GM11168 (cell line): ENCODE measurements around the gene CYB561A3.

Experiments
- in situ Hi-C: fragments of 300-500 bp; cut with MboI; formaldehyde crosslinking; loops from one replicate; pipeline ENCODE4 v1.12.0; 2022; ENCODE audit warnings: low sequenced_read_pairs; ENCODE audit not compliant: unreplicated experiment

Gene CYB561A3

DNA sequence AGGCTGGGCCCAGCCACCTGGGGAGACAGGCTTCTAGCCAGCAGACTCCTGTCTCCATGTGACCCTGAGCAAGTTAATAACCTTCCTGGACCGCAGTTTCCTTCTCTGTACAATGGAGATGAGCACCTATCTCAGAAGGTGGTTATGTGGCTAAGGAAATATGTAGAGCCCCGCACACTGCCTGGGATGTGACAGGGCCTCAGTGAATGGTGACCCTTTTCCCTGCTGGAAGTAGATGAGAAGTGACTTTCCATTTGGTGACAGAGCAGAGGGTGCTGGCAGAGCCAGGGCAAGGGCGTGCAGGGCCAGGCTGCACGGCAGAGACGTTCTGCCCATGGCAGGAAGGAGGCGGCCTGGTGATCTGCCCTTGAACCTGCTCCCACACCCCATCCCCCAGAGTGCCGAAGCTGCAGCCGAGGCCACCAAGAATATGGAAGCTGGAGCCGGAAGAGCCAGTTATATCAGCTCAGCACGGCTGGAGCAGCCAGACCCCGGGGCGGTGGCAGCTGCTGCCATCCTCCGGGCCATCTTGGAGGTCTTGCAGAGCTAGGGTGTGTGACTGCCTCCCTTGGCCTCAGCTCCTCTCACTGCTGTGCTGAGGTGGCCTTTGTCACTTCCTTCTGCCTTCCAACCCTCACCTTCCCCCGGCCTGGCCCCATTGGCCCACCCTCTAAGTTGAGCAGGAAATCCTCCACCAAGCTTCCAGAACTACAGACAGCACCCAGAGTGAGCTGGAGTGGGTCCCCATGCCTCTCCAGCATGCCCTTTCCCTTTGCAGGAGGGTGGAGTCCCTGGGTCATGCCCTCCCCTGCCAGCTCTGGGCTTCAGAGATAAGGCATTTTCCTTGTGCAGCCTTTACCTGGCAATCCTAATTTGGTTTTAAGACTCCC lies 15.5 kb downstream of the CYB561A3 start:
- in situ Hi-C loops, result no loop called here

DNA sequence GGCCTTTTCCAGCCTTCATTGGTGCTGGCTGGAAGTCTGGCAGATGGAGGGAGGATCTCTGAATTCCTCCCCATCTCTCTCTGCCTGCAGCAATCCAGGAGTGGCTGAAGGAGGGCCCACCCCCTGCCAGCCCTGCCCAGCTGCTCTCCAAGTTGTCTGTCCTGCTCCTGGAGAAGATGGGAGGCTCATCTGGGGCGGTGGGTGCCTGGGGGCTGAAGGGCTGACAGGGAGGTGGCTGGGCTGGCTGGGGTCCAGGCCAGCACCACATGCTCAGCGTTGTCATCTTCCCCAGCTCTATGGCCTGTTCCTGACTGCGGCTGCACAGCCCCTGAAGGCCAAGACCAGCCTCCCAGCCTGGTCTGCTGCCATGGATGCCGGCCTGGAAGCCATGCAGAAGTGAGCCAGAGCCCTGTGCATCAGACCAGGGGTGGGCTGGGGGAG lies 16.5 kb downstream of the CYB561A3 start:
- in situ Hi-C loops, result no loop called here

DNA sequence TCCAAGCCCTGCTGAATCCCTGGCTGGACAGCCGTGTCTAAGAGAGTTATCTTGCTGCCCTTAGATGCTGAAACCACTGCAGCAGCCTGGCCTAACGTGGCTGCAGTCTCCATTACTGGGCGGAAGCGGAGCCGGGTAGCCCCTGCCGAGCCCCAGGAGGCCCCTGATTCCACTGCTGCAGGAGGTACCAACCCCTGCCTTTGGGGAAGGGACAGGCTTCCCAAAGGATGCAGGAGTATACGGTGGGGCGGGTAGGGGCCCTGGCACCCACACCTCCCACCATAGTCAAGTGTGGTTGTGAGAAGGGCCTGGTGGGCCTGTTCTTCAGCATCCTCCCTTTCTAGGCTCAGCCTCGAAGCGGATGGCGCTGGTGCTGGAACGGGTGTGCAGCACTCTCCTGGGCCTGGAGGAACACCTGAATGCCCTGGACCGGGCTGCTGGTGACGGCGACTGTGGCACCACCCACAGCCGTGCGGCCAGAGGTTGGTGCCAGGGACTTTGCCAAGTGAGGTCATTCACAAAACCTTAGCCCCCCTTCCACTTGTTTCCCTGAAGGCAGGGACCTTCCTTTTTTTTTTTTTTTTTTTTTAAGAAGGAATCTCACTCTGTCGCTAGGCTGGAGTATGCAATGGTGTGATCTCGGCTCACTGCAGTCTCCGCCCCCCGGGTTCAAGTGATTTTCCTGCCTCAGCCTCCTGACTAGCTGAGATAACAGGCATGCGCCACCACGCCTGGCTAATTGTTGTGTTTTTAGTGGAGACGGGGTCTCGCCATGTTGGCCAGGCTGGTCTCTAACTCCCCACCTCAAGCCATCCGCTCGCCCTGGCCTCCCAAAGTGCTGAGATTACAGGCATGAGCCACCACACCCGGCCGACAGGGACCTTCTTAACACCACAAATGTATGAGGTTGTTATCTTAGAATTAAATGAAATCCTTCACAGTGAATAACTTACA lies 17.6 kb downstream of the CYB561A3 start:
- in situ Hi-C loops, result no loop called here

DNA sequence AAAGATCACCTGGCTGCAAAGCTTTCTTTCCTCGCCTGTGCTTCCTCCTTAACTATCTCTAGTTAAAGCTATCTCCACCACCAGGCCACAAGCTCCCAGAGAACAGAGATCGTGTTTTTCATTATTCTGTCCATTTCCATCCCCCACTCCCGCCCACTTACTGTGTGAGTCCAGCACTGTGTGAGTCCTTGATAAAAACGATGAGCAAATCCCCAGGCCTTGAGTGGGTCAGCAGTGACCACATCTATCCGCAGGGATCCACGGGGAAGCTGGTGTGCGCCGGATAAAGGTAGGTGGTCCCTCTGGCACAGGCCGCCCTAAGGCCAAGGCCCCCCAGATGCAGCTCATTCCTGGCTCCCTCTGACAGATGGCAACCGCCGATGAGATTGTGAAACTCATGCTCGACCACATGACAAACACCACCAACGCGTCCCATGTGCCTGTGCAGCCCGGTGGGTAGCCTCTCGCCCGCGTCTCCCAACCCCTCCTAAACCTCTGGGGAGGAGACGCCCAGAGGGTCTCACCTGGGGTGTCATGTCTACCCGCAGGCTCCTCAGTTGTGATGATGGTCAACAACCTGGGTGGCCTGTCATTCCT lies 19.4 kb downstream of the CYB561A3 start:
- in situ Hi-C loops, result no loop called here

DNA sequence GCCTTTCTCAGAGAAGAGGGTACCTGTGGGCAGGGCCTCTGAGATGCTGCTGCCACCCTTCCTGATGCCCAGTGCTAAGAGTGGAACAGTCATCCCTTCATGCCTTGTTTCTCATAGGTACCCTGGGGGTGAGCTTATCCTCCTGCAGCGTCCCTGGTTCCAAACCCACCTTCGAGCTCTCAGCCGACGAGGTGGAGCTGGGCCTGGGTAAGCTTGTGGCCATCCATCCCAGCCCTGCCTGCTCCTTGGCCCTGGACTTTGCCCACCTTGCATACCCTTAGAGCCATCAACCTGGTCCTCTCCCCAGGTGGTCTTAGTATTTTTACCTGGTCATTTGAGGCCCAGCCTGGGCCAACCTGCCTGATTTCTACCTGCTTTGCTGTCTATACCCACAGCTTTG lies 20.0 kb downstream of the CYB561A3 start:
- in situ Hi-C loops, result no loop called here

DNA sequence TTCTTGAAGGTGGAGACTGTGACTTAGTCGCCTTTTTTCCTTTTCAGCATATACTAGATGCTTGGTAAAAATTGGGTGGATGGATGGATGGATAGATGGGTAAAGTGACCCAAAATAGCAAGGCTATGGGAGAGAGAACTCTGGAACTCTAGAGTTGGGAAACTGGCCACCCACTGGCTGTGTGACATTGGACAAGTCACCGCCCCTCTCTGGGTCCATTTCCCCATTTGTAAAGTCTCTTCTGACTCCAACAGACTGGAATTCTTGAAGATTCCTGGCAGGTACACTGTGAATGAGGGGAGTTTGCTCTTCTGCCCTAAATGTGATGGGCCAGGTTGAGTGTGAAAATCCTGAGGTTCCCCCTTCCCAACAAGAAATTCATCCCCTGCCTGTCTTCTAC lies 20.7 kb downstream of the CYB561A3 start:
- in situ Hi-C loops, result no loop called here

DNA sequence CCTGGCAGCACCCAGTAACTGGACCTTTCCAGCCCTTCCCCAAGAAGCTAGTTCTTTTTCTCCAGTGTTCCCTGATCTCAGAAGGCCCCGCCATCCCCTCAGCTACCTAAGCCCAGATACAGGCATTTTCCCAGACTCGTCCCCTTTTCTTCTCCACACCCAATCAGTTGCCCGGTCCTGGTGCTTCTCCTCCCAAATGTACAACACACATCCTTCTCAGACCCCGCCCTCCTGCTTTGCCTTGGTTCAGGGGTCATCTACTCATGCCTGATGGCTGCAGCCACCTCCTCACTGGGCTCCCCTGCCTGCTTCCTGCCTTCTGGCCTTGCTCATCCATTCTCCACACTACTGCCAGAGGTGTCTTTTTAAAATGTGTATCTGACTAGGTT lies 22.2 kb downstream of the CYB561A3 start:
- in situ Hi-C loops, result loop anchor here (5.0 kb wide), 1 partner anchor 48 kb away; no protein-coding TSS in a partner anchor

DNA sequence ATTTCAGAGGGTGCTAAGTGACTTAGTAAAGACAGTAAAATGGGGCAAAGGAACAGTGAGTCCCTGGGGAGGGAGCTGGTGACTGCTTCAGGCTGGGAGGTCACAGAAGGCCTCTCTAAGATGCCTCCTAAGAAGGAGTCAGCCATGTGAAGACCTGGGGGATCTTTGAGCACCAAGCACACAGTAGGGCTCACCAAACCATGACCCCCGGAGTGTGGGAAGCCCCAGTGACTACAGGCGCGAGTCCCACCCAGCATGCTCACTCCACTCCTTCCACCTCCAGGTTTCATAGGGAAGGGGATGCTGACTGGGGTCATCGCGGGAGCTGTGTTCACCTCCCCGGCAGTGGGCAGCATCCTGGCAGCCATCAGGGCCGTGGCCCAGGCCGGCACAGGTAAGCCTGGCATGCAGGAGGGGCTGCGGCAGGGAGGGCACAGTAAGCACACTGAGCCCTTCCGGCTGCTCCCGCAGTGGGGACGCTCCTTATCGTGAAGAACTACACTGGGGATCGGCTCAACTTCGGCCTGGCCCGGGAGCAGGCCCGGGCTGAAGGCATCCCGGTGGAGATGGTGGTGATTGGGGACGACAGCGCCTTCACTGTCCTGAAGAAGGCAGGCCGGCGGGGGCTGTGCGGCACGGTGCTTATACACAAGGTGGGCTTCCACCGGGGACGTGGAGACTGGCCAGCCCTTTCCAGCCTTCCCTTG lies 22.7 kb downstream of the CYB561A3 start:
- in situ Hi-C loops, result loop anchor here (5.0 kb wide), 1 partner anchor 48 kb away; no protein-coding TSS in a partner anchor

DNA sequence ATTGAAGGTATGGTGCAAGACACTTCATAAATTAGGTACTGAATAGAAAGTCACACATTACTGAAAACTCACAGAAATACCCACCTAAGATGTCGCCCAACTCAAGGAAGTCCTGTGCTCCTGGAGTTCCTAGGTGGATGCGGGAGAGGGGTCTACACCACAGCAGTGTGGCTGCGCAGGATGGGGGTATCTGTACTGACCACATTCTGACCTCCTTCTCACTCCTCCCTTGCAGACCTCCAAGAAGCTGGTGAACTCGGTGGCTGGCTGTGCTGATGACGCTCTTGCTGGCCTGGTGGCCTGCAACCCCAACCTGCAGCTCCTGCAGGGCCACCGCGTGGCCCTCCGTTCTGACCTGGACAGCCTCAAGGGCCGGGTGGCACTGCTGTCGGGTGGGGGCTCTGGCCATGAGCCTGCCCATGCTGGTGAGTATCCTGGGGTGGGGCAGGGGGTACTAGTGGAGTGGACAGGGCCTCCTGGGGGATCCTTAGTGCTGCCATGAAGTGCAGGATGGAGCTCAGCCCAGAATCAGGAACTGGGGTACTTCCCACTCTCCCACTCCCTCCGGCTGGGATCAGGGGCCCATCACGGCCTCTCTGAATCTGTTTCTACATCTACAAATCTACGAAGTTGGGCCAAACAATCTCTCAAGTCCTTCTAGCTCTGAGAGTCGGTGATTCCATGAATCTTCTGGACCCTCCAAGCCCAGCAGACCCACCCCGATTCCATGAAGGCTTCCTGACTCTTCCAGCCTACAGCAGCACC lies 23.8 kb downstream of the CYB561A3 start:
- in situ Hi-C loops, result loop anchor here (5.0 kb wide), 1 partner anchor 49 kb away; no protein-coding TSS in a partner anchor

DNA sequence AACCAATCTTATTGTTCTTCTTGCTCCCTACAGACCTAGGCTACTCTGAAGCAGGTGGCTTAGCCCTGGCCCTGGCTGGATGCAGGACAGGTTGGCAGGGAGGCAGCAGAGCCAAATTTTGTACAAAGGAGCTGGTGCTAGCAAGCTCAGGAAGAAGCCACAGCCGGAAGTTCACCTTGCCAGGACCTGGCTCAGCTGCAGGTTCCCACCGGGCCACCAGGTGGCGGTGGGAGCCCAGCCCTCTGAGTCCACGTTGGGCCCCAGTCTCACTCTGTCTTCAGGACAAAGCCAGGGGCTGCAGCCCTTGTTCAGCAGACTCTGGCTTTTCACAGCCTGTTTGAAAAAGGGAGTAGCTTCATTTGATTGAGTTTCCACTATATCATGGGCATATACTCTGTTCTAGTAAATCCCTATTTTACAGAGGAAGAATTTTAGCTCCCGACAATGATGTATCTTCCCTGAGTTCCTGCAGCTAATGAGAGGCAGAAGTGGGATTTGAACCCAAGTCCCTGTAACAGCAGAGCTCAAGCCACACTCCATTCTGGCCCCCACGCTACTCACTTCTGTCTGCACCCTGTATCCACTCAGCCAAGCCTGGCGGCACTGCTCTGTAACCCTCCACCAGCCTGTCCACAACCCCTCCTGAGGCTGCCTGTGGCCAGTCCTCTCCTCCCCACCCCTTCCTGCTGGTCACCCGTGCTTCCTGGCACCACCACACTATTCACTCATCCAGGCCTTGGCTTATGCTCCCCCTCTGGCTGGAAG lies 25.3 kb downstream of the CYB561A3 start:
- in situ Hi-C loops, result loop anchor here (5.0 kb wide), 1 partner anchor 51 kb away; no protein-coding TSS in a partner anchor

DNA sequence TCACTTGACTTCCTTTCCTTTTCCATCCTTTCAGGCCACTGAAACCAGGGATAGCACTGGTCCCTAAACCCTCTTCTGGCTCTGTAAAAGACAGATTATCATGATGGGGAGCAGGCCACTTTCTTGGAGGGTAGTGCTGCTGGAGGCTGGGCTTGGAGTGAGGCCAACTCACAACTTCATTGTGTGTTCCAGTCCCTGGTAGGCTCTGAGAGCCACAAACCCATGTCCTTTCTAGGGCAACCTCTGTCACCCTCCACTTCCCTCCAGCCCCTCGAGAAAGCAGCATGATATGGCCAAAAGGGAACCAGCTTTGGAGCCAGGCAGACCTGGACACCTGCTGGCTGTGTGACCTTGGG lies 26.3 kb downstream of the CYB561A3 start:
- in situ Hi-C loops, result loop anchor here (5.0 kb wide), 1 partner anchor 52 kb away; no protein-coding TSS in a partner anchor

DNA sequence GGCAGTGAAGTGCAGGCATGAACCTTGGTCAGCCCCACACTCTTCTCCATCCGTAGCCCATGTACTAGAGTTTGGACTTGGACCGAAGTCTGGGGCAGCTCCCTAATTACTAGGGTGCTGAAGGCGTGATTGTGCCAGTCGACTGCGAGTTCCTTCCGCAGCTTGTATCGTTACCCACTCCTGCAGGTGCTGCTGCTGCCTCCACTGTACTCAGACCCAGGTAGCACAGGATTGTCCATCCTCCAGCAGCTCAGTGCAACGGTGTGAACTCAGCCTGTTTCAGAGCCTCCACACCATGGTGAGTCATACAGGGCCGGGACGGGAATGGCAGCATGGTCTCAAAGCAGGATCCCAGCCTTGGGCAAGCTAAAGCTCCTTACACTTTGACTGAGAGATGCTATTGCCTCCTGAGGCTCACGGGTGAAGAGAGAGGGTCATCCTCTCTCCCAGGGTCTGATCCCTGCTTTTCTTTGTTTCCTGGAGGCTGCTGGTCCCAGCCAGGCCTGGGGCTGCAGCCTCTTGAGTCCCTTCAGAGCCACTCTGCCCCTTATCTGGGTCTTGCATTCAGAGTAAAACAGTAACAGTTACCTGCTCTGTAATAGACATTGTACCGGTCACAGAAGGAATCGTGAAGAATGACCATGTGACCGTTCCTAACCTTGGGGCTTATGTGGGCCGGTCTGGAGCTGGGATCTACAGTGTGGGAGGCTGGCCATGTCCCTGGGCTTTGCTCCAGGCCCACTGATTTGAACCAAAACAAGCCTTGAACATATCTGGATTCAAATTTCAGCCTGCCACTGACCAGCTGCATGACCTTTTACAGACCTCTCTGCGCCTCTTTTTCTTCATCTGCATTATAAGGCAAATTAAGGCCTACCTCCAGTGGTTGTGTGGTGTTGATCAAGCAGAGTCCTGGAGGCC lies 27.0 kb downstream of the CYB561A3 start:
- in situ Hi-C loops, result loop anchor here (5.0 kb wide), 1 partner anchor 53 kb away; no protein-coding TSS in a partner anchor

DNA sequence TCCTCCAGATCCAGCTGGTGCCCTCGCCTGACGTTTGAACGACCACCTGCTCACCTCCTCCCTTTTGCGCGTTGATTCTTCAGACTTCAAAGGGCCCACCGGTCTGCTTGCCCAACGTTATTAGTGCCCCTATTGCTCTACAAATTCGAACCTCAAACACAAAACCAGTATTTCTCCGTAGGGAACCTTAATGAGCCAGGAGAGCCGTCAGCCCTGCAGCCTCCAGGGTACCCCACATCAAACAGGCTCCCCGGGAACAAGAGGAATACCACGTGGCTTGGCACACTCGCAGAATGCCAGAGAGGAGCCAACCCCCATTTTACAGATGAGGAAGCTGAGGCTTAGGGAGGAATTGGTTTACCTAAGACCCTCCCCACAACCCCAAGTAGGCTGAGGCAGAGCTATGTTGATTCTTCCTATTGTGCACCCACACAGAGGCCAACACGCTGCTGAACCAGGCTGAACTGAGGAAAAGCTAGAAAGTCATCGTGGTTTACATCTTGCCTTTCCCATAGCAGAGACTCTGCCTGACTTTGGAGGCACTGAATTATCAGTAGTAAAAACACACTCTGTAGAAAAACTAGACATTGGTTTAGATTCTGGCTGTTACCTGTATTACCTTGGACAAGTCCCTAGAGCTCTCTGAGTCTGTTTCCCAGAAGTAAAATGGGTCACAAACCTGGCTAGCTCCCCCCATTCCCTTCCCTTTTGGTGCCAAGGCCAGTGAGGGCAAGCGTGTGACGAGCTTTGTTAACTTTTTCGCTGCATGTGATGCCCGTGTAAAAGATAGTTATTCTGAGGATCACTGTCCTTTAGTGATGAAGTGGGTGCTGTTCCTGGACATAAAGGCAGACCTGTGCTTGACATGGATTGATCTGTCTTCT lies 27.9 kb downstream of the CYB561A3 start:
- in situ Hi-C loops, result no loop called here

DNA sequence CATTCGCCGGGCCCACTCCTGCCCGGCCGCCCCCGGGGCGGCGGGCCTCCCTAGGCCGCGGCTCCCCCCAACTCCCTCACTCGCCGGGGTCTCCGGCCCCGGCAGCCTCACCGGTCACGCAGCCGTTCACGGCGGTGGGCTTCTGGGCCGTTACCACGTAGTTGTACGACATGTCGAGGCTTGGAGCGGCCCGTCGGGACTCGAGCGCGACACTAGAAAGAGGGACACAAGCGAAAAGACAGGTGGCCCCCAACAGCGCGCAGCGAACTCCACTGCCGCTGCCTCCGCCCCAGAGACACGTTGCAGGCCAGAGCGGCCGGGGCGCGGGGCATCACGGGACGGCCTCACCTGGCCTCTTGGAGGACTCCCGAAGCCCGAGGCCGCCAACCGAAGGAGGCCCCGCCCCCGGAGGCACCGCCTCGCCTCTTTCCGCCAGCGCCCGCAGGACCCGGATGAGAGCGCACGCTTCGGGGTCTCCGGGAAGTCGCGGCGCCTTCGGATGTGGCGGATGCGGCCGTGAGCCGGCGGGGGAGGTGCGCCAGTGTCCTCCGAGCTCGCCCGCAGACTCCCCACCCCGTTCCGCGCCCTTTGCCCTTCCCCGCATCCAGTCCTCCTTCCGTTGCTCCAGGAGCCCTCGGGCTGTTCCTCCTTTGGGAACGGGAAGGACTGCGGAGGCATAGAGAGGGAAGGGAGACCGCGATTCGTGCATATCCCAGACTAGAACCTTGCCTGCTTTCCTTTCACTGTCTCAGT lies 28.7 kb downstream of the CYB561A3 start, which contains the start of the genes DDB1 and TKFC:
DDB1 (minus strand) TSS at position 309 of the 753 bp plus-strand sequence; CDS start at position 172, 137 bp downstream.
TKFC (plus strand) TSS at position 432 of the 753 bp plus-strand sequence. CDS start 1,501 bp downstream, outside the sequence.
- in situ Hi-C loops, result no loop called here

DNA sequence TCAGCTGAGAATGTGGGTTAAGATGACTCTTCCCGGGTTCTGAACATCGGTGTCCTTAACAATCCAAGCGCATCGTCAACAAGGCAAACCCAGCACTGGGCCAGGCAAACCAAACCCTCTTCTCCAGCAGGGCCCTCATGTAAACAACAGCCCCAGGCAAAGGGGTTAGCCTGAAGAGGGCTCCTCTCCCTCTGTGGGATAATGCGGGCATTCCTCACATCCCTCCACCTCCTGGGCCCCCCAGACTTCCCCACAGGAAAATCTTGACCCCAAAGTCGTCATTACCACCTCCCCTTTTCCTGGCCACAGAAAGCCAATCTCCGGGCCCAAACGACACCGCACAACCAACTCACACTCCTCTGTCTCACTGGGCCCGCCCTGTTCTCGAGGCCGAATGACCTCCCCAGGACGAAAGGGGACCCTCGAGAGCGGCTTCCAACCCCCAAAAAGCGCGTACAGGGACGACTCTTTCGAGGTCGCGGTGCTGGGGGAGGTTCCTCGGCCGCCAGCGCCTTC lies 29.3 kb downstream of the CYB561A3 start:
- in situ Hi-C loops, result no loop called here
